SK-N-SH treated with all-trans-retinoic acid at 6 μM for 48 hours (cell line): Measurements from ENCODE around the gene ANK2.

ENCODE experiments used
- ATAC-seq: fragments of 200-7000 bp; cut with Tn5 transposase; 3 replicates; pipeline ENCODE4 v1.9.1; 2020; ENCODE audit warnings: mild to moderate bottlenecking, moderate library complexity
- ARNTL ChIP-seq: fragments of 450-650 bp; formaldehyde crosslinking; IDR thresholded peaks from 2 replicates; pipeline ENCODE4 v1.5.0; 2020; ENCODE audit warnings: low read depth, mild to moderate bottlenecking, moderate library complexity, borderline replicate concordance
- BACH2 ChIP-seq: fragments of 250-450 bp; sonication (Bioruptor Pico); IDR thresholded peaks from 2 replicates; pipeline ENCODE4 v1.9.0; 2021; ENCODE audit warnings: mild to moderate bottlenecking, borderline replicate concordance
- CSDC2 ChIP-seq: fragments of 250-450 bp; sonication (Bioruptor Pico); IDR thresholded peaks from 2 replicates; pipeline ENCODE4 v1.5.0; 2020; ENCODE audit warnings: mild to moderate bottlenecking, moderate library complexity
- ESRRG ChIP-seq: fragments of 250-450 bp; sonication (Bioruptor Pico); IDR thresholded peaks from 2 replicates; pipeline ENCODE4 v1.6.1; 2021; ENCODE audit warnings: mild to moderate bottlenecking
- GLIS3 ChIP-seq: fragments of 250-450 bp; sonication (Bioruptor Pico); IDR thresholded peaks from 2 replicates; pipeline ENCODE4 v1.5.0; 2020; ENCODE audit warnings: mild to moderate bottlenecking, moderate library complexity
- ISL1 ChIP-seq: fragments of 250-450 bp; sonication (Bioruptor Pico); IDR thresholded peaks from 2 replicates; pipeline ENCODE4 v2.1.2; 2022; ENCODE audit warnings: mild to moderate bottlenecking, moderate library complexity
- OSR1 ChIP-seq: fragments of 250-450 bp; sonication (Bioruptor Pico); IDR thresholded peaks from 2 replicates; pipeline ENCODE4 v1.8.0; 2022; ENCODE audit warnings: moderate library complexity, mild to moderate bottlenecking, inconsistent platforms
- POU6F1 ChIP-seq: fragments of 250-450 bp; sonication (Bioruptor Pico); IDR thresholded peaks from 2 replicates; pipeline ENCODE4 v1.8.0; 2021; ENCODE audit warnings: low read depth, mild to moderate bottlenecking, moderate library complexity, borderline replicate concordance
- PPARA ChIP-seq: fragments of 250-450 bp; sonication (Bioruptor Pico); IDR thresholded peaks from 2 replicates; pipeline ENCODE4 v1.5.0; 2020; ENCODE audit warnings: mild to moderate bottlenecking, borderline replicate concordance
- RARB ChIP-seq: fragments of 250-450 bp; sonication (Bioruptor Pico); IDR thresholded peaks from 2 replicates; pipeline ENCODE4 v1.8.0; 2021; ENCODE audit warnings: mild to moderate bottlenecking, moderate library complexity
- SNAI2 ChIP-seq: fragments of 250-450 bp; sonication (Bioruptor Pico); IDR thresholded peaks from 2 replicates; pipeline ENCODE4 v1.5.0; 2020; ENCODE audit warnings: mild to moderate bottlenecking, moderate library complexity
- TCF4 ChIP-seq: fragments of 250-450 bp; sonication (Bioruptor Pico); IDR thresholded peaks from 2 replicates; pipeline ENCODE4 v1.8.0; 2021; ENCODE audit warnings: mild to moderate bottlenecking, moderate library complexity, borderline replicate concordance
- TOX ChIP-seq: fragments of 250-450 bp; sonication (Bioruptor Pico); IDR thresholded peaks from 2 replicates; pipeline ENCODE4 v1.8.0; 2021; ENCODE audit warnings: mild to moderate bottlenecking, moderate library complexity, borderline replicate concordance
- ZC3H10 ChIP-seq: fragments of 250-450 bp; sonication (Bioruptor Pico); IDR thresholded peaks from 2 replicates; pipeline ENCODE4 v1.5.1; 2021; ENCODE audit warnings: mild to moderate bottlenecking, moderate library complexity
- ZFP3 ChIP-seq: fragments of 250-450 bp; sonication (Bioruptor Pico); IDR thresholded peaks from 2 replicates; pipeline ENCODE4 v1.5.0; 2020; ENCODE audit warnings: mild to moderate bottlenecking, moderate library complexity
- ZFP30 ChIP-seq: fragments of 450-650 bp; formaldehyde crosslinking; IDR thresholded peaks from 2 replicates; pipeline ENCODE4 v1.5.0; 2022; ENCODE audit warnings: mild to moderate bottlenecking, moderate library complexity
- ZNF565 ChIP-seq: fragments of 450-650 bp; formaldehyde crosslinking; conservative IDR thresholded peaks from 2 replicates; pipeline ENCODE4 v1.5.0; 2020; ENCODE audit warnings: low read depth, mild to moderate bottlenecking, moderate library complexity
- ZNF70 ChIP-seq: fragments of 450-650 bp; formaldehyde crosslinking; IDR thresholded peaks from 2 replicates; pipeline ENCODE4 v1.5.0; 2020; ENCODE audit warnings: mild to moderate bottlenecking, moderate library complexity
- ZNF8 ChIP-seq: fragments of 450-650 bp; formaldehyde crosslinking; IDR thresholded peaks from 2 replicates; pipeline ENCODE4 v1.5.0; 2020; ENCODE audit warnings: mild to moderate bottlenecking, moderate library complexity
- TF ChIP-seq, protein P1 (sequence below): fragments of 250-450 bp; sonication (Bioruptor Pico); IDR thresholded peaks from 2 replicates; pipeline ENCODE4 v1.5.1; 2020; ENCODE audit warnings: low read depth, mild to moderate bottlenecking, moderate library complexity
- TF ChIP-seq, protein P2 (sequence below): fragments of 250-450 bp; sonication (Bioruptor Pico); IDR thresholded peaks from 2 replicates; pipeline ENCODE4 v1.5.1; 2021; ENCODE audit warnings: mild to moderate bottlenecking, moderate library complexity
- TF ChIP-seq, protein P3 (sequence below): fragments of 250-450 bp; sonication (Bioruptor Pico); IDR thresholded peaks from 2 replicates; pipeline ENCODE4 v1.8.0; 2020; ENCODE audit warnings: mild to moderate bottlenecking, moderate library complexity, borderline replicate concordance

ANK2 gene

DNA sequence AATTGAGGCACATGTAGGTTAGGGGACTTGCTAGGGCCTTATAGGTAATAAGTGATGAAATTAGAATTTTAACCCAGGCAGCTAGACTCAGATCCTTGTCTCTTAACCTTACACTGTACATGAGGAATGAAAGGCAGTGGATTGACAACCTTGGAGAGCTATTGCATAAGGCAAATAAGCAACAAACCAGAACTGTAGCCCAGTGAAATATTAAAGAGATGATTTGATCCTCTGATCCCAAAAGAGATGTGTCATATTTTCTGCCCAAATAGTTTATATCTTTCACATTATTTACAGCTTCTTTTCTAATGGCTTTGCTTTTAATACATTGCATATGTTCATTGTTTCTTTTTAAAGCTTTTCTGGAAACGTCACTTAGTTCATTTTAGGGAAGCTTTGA is 252.6 kb downstream of the ANK2 start:
- ATAC-seq = no peak
- TF ChIP-seq, protein P1, sequence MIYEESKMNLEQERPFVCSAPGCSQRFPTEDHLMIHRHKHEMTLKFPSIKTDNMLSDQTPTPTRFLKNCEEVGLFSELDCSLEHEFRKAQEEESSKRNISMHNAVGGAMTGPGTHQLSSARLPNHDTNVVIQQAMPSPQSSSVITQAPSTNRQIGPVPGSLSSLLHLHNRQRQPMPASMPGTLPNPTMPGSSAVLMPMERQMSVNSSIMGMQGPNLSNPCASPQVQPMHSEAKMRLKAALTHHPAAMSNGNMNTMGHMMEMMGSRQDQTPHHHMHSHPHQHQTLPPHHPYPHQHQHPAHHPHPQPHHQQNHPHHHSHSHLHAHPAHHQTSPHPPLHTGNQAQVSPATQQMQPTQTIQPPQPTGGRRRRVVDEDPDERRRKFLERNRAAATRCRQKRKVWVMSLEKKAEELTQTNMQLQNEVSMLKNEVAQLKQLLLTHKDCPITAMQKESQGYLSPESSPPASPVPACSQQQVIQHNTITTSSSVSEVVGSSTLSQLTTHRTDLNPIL = no peak
- TF ChIP-seq ZFP30 (CRISPR knock-in tag) = no peak
- no peak for TF ChIP-seq ZFP3 (CRISPR knock-in tag)
- no peak for TF ChIP-seq PPARA
- TF ChIP-seq BACH2 (CRISPR knock-in tag) = no peak
- TF ChIP-seq OSR1 (CRISPR knock-in tag) = no peak
- TF ChIP-seq TCF4 (CRISPR knock-in tag) = no peak
- TF ChIP-seq, protein P2, sequence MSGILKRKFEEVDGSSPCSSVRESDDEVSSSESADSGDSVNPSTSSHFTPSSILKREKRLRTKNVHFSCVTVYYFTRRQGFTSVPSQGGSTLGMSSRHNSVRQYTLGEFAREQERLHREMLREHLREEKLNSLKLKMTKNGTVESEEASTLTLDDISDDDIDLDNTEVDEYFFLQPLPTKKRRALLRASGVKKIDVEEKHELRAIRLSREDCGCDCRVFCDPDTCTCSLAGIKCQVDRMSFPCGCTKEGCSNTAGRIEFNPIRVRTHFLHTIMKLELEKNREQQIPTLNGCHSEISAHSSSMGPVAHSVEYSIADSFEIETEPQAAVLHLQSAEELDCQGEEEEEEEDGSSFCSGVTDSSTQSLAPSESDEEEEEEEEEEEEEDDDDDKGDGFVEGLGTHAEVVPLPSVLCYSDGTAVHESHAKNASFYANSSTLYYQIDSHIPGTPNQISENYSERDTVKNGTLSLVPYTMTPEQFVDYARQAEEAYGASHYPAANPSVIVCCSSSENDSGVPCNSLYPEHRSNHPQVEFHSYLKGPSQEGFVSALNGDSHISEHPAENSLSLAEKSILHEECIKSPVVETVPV (CRISPR knock-in tag) = no peak
- no peak for TF ChIP-seq CSDC2 (CRISPR knock-in tag)
- TF ChIP-seq ZNF8 (CRISPR knock-in tag) = no peak
- no peak for TF ChIP-seq GLIS3 (CRISPR knock-in tag)
- no peak for TF ChIP-seq ZNF70
- no peak for TF ChIP-seq ESRRG (CRISPR knock-in tag)
- TF ChIP-seq ISL1 (CRISPR knock-in tag) = no peak
- no peak for TF ChIP-seq TOX (CRISPR knock-in tag)
- TF ChIP-seq ZC3H10 (CRISPR knock-in tag) = no peak

DNA sequence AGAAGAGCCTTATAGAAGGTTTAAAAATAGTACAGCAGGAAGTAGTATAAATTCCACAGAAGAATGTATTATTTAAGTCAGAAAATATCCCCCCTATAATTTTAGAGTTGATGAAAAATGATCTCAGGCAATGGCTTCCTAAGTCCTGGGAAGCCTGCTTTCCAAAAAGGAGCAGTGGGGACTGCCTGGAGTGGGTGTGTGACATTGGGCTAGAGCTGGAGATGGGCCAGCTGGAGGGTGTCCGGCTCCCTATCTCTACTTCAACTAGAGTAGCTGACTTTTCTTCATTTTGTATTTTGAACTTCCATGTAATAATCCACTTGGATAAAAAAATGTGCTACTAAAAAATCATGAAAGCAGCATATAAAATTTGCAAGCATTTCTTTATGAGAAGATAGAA is 253.9 kb downstream of the ANK2 start:
- TF ChIP-seq ZC3H10 (CRISPR knock-in tag) (no peak), RARB (CRISPR knock-in tag) (no peak), POU6F1 (CRISPR knock-in tag) (no peak), GLIS3 (CRISPR knock-in tag) (no peak), TCF4 (CRISPR knock-in tag) (no peak), BACH2 (CRISPR knock-in tag) (no peak), TOX (CRISPR knock-in tag) (no peak), ZNF8 (CRISPR knock-in tag) (no peak), ESRRG (CRISPR knock-in tag) (no peak), OSR1 (CRISPR knock-in tag) (no peak), ZNF565 (no peak), ARNTL (CRISPR knock-in tag) (no peak)
- TF ChIP-seq, protein P1 = no peak
- no peak for ATAC-seq

DNA sequence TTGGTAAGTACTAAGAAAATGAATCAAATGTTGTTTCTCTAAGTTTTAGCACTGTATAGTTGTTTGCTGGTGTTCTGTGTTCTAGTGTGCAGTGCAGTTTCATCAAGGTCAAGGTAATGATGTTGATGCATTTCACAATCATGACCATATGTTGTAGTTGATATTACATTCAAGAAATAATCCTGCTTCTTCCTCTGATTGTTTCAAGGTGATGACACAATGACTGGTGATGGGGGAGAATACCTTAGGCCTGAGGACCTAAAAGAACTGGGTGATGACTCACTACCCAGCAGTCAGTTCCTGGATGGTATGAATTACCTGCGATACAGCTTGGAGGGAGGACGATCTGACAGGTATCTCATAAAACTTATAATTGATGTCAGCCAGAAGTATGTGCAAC is 261.6 kb downstream of the ANK2 start:
- no peak for TF ChIP-seq CSDC2 (CRISPR knock-in tag)
- no peak for TF ChIP-seq ZNF70
- TF ChIP-seq SNAI2 (CRISPR knock-in tag) = no peak
- no peak for TF ChIP-seq POU6F1 (CRISPR knock-in tag)
- no peak for TF ChIP-seq ZNF8 (CRISPR knock-in tag)
- no peak for TF ChIP-seq ZFP3 (CRISPR knock-in tag)
- TF ChIP-seq PPARA = no peak
- TF ChIP-seq, protein P3, sequence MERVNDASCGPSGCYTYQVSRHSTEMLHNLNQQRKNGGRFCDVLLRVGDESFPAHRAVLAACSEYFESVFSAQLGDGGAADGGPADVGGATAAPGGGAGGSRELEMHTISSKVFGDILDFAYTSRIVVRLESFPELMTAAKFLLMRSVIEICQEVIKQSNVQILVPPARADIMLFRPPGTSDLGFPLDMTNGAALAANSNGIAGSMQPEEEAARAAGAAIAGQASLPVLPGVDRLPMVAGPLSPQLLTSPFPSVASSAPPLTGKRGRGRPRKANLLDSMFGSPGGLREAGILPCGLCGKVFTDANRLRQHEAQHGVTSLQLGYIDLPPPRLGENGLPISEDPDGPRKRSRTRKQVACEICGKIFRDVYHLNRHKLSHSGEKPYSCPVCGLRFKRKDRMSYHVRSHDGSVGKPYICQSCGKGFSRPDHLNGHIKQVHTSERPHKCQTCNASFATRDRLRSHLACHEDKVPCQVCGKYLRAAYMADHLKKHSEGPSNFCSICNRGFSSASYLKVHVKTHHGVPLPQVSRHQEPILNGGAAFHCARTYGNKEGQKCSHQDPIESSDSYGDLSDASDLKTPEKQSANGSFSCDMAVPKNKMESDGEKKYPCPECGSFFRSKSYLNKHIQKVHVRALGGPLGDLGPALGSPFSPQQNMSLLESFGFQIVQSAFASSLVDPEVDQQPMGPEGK (CRISPR knock-in tag) = no peak
- no peak for TF ChIP-seq ESRRG (CRISPR knock-in tag)
- no peak for TF ChIP-seq ZC3H10 (CRISPR knock-in tag)
- TF ChIP-seq RARB (CRISPR knock-in tag) = no peak
- no peak for ATAC-seq
